HepG2 (cell line): ENCODE measurements around the gene MRFAP1. TPM values are rescaled to one million over a fixed set of nuclear protein-coding genes. Genes with fewer than 3 reads are reported as not detected.

ENCODE experiments used
- GLI4 ChIP-seq: sonication (generic); formaldehyde crosslinking; IDR thresholded peaks from 2 replicates; pipeline ENCODE4 v1.5.1; 2020; ENCODE audit warnings: missing genetic modification reagents, mild to moderate bottlenecking, moderate library complexity, borderline replicate concordance
- HOXA3 ChIP-seq: sonication (generic); formaldehyde crosslinking; IDR thresholded peaks from 2 replicates; pipeline ENCODE4 v1.5.0; 2020; ENCODE audit warnings: missing genetic modification reagents
- JDP2 ChIP-seq: sonication (generic); formaldehyde crosslinking; IDR thresholded peaks from 2 replicates; pipeline ENCODE4 v1.8.1; 2022; ENCODE audit warnings: missing genetic modification reagents, borderline replicate concordance
- MED13 ChIP-seq: sonication (generic); formaldehyde crosslinking; IDR thresholded peaks from 2 replicates; pipeline ENCODE4 v1.5.0; 2020; ENCODE audit warnings: missing genetic modification reagents
- NFKBIZ ChIP-seq: IDR thresholded peaks from 2 replicates; pipeline ENCODE4 v1.6.1; 2018; ENCODE audit warnings: missing genetic modification reagents, missing compliant biosample characterization
- PCBP2 ChIP-seq: fragments of 200-400 bp; formaldehyde crosslinking; optimal IDR thresholded peaks from 2 replicates; pipeline ENCODE3; 2018; ENCODE audit warnings: low read length, low read depth; ENCODE audit not compliant: poor library complexity, severe bottlenecking
- RAD51 ChIP-seq: fragments of 450-650 bp; IDR thresholded peaks from 2 replicates; pipeline ENCODE4 v1.6.1; 2016; ENCODE audit warnings: borderline replicate concordance
- ZNF101 ChIP-seq: sonication (generic); formaldehyde crosslinking; IDR thresholded peaks from 2 replicates; pipeline ENCODE4 v1.4.0; 2020; ENCODE audit warnings: mild to moderate bottlenecking, low read depth, missing genetic modification reagents, borderline replicate concordance
- ZNF121 ChIP-seq: sonication (generic); formaldehyde crosslinking; IDR thresholded peaks from 2 replicates; pipeline ENCODE4 v1.5.0; 2020; ENCODE audit warnings: mild to moderate bottlenecking, missing genetic modification reagents
- ZNF207 ChIP-seq: fragments of 450-650 bp; IDR thresholded peaks from 2 replicates; pipeline ENCODE4 v1.6.1; 2016; ENCODE audit warnings: antibody characterized with exemption, borderline replicate concordance
- ZSCAN12 ChIP-seq: sonication (generic); formaldehyde crosslinking; IDR thresholded peaks from 2 replicates; pipeline ENCODE4 v1.9.0; 2021; ENCODE audit warnings: mild to moderate bottlenecking, missing genetic modification reagents
- ZSCAN22 ChIP-seq: sonication (generic); formaldehyde crosslinking; IDR thresholded peaks from 2 replicates; pipeline ENCODE4 v1.4.0; 2020; ENCODE audit warnings: mild to moderate bottlenecking, missing genetic modification reagents
- polyA plus RNA-seq, 8 experiments: library from polyadenylated mRNA; depleted of rRNA in 3 of 8; stranded (reverse) in 7 of 8; unstranded in 1 of 8; fragments of >200 nt; fragmentation: Illumina TruSeq in 4 of 8; extraction: Trizol in 4 of 8; gene quantifications; 2 replicates each; pipeline versions ENCODE4 v1.2.1 to v1.2.3, GENCODE V29; 2011 to 2016; ENCODE audit warnings: low read depth in 4 of 8, missing spikeins in 1 of 8, mixed read lengths in 1 of 8; ENCODE audit not compliant: insufficient read depth in 1 of 8
- total RNA-seq, 5 experiments: library from RNA; depleted of rRNA; stranded (reverse); fragments of >200 nt; fragmentation: Illumina TruSeq; extraction: Trizol; gene quantifications; 2 replicates each; pipeline ENCODE4 v1.2.3, GENCODE V29; 2016; ENCODE audit warnings: low read depth in 1 of 5
- TF ChIP-seq, protein P1 (sequence below): sonication (generic); formaldehyde crosslinking; IDR thresholded peaks from 2 replicates; pipeline ENCODE4 v1.5.1; 2020; ENCODE audit warnings: missing genetic modification reagents, mild to moderate bottlenecking, borderline replicate concordance
- TF ChIP-seq, protein P2 (sequence below): sonication (generic); formaldehyde crosslinking; IDR thresholded peaks from 2 replicates; pipeline ENCODE4 v1.5.0; 2020; ENCODE audit warnings: missing genetic modification reagents
- TF ChIP-seq, protein P3 (sequence below): sonication (generic); formaldehyde crosslinking; IDR thresholded peaks from 2 replicates; pipeline ENCODE4 v1.4.0; 2020; ENCODE audit warnings: missing genetic modification reagents
- TF ChIP-seq, protein P4 (sequence below): sonication (generic); formaldehyde crosslinking; conservative IDR thresholded peaks from 2 replicates; pipeline ENCODE4 v1.4.0; 2020; ENCODE audit warnings: missing genetic modification reagents
- TF ChIP-seq, protein P5 (sequence below): sonication (generic); formaldehyde crosslinking; IDR thresholded peaks from 2 replicates; pipeline ENCODE4 v1.5.1; 2020; ENCODE audit warnings: mild to moderate bottlenecking, missing genetic modification reagents, moderate library complexity

The MRFAP1 gene
- total and polyA plus RNA-seq, 2 of the 13 experiments (the other 11 are each of a cell fraction or from before 2014, with no cell fraction given) = 112 to 158 TPM

DNA sequence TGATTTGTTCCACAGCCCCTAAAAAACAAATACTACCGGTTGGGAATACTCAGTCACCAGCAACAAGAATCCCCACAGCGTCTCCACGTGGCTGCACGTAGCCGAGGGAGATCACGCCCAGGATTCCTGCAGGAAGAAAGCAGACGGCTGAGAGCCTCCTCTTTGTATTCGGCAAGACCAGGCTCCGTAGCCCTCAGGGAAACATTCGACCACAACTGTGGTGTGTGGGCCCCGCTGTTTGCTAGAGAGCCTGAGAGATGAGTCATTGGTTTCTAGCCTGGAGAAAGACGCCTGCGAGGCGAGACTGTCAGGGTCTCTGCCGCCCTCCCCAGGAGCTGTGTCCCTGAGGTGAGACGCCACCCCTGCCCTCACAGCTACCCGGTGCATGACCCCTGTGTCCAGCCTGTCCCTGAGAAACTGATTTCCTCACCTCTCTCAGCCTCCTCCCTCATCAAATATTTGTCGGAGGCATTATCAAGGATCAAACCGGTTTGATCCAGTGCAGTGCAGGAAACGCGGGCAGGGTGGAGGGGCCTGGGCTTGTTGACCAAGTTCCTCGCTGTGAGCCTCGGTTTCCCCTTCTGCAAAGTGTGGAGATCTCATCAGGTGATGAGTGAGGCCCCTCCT is 48.5 kb downstream of the MRFAP1 start (continued):
- TF ChIP-seq, protein P1, sequence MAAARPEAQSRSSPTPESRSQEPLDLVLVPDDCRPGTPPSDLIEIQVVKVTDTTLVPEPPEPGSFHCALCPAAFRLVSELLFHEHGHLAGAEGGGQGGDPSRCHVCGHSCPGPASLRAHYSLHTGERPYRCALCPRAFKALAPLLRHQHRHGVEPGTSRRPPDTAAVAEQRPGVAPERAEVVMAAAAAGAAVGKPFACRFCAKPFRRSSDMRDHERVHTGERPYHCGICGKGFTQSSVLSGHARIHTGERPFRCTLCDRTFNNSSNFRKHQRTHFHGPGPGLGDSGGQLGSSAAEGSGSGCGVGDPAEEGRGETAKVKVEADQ (CRISPR knock-in tag) = peak; percentile 22; the same call in 1 of the 2 replicates
- TF ChIP-seq ZNF121 (CRISPR knock-in tag) (no peak), GLI4 (CRISPR knock-in tag) (no peak), ZNF101 (CRISPR knock-in tag) (no peak), ZNF207 (no peak), NFKBIZ (no peak), JDP2 (CRISPR knock-in tag) (no peak), MED13 (CRISPR knock-in tag) (no peak), HOXA3 (CRISPR knock-in tag) (peak; percentile 26; the same call in 1 of the 2 replicates), ZSCAN12 (CRISPR knock-in tag) (no peak; the same call in 1 of the 2 replicates), PCBP2 (no peak), ZSCAN22 (no peak), RAD51 (no peak)
- TF ChIP-seq, protein P2, sequence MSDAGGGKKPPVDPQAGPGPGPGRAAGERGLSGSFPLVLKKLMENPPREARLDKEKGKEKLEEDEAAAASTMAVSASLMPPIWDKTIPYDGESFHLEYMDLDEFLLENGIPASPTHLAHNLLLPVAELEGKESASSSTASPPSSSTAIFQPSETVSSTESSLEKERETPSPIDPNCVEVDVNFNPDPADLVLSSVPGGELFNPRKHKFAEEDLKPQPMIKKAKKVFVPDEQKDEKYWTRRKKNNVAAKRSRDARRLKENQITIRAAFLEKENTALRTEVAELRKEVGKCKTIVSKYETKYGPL (CRISPR knock-in tag) = 0 out of 2 replicates have a peak, but pooled peaks have one; percentile 41
- TF ChIP-seq, protein P3, sequence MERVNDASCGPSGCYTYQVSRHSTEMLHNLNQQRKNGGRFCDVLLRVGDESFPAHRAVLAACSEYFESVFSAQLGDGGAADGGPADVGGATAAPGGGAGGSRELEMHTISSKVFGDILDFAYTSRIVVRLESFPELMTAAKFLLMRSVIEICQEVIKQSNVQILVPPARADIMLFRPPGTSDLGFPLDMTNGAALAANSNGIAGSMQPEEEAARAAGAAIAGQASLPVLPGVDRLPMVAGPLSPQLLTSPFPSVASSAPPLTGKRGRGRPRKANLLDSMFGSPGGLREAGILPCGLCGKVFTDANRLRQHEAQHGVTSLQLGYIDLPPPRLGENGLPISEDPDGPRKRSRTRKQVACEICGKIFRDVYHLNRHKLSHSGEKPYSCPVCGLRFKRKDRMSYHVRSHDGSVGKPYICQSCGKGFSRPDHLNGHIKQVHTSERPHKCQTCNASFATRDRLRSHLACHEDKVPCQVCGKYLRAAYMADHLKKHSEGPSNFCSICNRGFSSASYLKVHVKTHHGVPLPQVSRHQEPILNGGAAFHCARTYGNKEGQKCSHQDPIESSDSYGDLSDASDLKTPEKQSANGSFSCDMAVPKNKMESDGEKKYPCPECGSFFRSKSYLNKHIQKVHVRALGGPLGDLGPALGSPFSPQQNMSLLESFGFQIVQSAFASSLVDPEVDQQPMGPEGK (CRISPR knock-in tag) = peak; percentile 66; the same call in 1 of the 2 replicates
- TF ChIP-seq, protein P4, sequence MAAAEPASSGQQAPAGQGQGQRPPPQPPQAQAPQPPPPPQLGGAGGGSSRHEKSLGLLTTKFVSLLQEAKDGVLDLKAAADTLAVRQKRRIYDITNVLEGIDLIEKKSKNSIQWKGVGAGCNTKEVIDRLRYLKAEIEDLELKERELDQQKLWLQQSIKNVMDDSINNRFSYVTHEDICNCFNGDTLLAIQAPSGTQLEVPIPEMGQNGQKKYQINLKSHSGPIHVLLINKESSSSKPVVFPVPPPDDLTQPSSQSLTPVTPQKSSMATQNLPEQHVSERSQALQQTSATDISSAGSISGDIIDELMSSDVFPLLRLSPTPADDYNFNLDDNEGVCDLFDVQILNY (CRISPR knock-in tag) = no peak
- TF ChIP-seq, protein P5, sequence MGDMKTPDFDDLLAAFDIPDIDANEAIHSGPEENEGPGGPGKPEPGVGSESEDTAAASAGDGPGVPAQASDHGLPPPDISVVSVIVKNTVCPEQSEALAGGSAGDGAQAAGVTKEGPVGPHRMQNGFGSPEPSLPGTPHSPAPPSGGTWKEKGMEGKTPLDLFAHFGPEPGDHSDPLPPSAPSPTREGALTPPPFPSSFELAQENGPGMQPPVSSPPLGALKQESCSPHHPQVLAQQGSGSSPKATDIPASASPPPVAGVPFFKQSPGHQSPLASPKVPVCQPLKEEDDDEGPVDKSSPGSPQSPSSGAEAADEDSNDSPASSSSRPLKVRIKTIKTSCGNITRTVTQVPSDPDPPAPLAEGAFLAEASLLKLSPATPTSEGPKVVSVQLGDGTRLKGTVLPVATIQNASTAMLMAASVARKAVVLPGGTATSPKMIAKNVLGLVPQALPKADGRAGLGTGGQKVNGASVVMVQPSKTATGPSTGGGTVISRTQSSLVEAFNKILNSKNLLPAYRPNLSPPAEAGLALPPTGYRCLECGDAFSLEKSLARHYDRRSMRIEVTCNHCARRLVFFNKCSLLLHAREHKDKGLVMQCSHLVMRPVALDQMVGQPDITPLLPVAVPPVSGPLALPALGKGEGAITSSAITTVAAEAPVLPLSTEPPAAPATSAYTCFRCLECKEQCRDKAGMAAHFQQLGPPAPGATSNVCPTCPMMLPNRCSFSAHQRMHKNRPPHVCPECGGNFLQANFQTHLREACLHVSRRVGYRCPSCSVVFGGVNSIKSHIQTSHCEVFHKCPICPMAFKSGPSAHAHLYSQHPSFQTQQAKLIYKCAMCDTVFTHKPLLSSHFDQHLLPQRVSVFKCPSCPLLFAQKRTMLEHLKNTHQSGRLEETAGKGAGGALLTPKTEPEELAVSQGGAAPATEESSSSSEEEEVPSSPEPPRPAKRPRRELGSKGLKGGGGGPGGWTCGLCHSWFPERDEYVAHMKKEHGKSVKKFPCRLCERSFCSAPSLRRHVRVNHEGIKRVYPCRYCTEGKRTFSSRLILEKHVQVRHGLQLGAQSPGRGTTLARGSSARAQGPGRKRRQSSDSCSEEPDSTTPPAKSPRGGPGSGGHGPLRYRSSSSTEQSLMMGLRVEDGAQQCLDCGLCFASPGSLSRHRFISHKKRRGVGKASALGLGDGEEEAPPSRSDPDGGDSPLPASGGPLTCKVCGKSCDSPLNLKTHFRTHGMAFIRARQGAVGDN = peak; percentile 76
